HEK293 (cell line): ENCODE data around the gene SSU72.

ENCODE experiments used
- TCF7L2 ChIP-seq: IDR thresholded peaks from 2 replicates; pipeline ENCODE4 v1.6.1; 2011; ENCODE audit warnings: low read depth, mild to moderate bottlenecking, inconsistent platforms, low read length, moderate library complexity, borderline replicate concordance
- ZNF169 ChIP-seq: fragments of 450-650 bp; formaldehyde crosslinking; IDR thresholded peaks from 2 replicates; pipeline ENCODE4 v1.5.1; 2016; ENCODE audit warnings: missing biosample characterization, missing genetic modification characterization
- ZNF707 ChIP-seq: fragments of 450-650 bp; formaldehyde crosslinking; IDR thresholded peaks from 2 replicates; pipeline ENCODE4 v1.5.1; 2016; ENCODE audit warnings: missing biosample characterization, missing genetic modification characterization
- ZXDB ChIP-seq: fragments of 450-650 bp; formaldehyde crosslinking; IDR thresholded peaks from 2 replicates; pipeline ENCODE4 v1.5.1; 2016; ENCODE audit warnings: missing biosample characterization, missing genetic modification characterization
- TF ChIP-seq, protein P1 (sequence below): fragments of 450-650 bp; formaldehyde crosslinking; IDR thresholded peaks from 2 replicates; pipeline ENCODE4 v1.5.1; 2016; ENCODE audit warnings: missing biosample characterization, missing genetic modification characterization
- TF ChIP-seq, protein P2 (sequence below): fragments of 450-650 bp; formaldehyde crosslinking; IDR thresholded peaks from 2 replicates; pipeline ENCODE4 v1.5.1; 2016; ENCODE audit warnings: missing biosample characterization, missing genetic modification characterization
- TF ChIP-seq, protein P3 (sequence below): fragments of 450-650 bp; formaldehyde crosslinking; IDR thresholded peaks from 2 replicates; pipeline ENCODE4 v1.5.1; 2016; ENCODE audit warnings: missing biosample characterization, missing genetic modification characterization

DNA sequence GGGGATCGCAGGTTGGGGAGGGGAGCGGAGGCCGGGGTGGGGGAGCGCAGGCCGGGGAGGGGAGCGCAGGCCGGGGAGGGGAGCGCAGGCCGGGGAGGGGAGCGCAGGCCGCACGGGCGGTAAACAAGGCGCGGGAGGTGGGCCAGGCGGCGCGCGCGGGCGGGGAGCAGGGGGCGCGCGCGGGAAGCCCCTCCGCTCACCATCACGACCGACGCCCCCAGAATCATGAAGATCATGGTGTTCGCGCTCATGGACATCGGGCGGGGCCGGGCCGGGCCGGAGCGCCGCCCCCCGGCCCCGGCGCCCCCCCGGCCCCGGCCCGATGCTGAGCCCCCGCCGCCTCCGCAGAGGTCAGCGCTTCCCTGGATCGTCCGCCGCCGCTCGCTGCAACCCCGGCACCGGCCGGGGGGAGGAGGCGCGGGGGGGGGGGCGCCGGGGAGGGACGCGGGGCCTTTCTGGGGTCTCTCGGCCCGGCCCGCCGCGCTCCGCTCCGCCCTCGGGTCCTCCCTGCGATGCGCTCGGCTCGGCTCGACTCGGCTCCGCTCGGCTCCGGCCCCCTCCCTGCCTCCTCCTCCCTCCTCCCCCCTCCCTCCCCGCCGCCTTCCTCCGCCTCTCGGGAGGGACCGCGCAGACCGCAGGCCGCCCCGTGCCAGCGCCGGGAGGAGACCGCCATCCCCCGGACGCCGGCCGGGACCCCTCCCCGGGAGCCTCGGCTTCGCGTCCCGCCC, 34.4 kb downstream of the SSU72 start, which contains the start of gene TMEM240:
- TF ChIP-seq ZNF169 (tag by site-specific recombination) (no peak), ZNF707 (tag by site-specific recombination) (no peak), TCF7L2 (no peak), ZXDB (no peak)
- TF ChIP-seq, protein P1, sequence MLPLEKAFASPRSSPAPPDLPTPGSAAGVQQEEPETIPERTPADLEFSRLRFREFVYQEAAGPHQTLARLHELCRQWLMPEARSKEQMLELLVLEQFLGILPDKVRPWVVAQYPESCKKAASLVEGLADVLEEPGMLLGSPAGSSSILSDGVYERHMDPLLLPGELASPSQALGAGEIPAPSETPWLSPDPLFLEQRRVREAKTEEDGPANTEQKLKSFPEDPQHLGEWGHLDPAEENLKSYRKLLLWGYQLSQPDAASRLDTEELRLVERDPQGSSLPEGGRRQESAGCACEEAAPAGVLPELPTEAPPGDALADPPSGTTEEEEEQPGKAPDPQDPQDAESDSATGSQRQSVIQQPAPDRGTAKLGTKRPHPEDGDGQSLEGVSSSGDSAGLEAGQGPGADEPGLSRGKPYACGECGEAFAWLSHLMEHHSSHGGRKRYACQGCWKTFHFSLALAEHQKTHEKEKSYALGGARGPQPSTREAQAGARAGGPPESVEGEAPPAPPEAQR: no peak
- TF ChIP-seq, protein P2, sequence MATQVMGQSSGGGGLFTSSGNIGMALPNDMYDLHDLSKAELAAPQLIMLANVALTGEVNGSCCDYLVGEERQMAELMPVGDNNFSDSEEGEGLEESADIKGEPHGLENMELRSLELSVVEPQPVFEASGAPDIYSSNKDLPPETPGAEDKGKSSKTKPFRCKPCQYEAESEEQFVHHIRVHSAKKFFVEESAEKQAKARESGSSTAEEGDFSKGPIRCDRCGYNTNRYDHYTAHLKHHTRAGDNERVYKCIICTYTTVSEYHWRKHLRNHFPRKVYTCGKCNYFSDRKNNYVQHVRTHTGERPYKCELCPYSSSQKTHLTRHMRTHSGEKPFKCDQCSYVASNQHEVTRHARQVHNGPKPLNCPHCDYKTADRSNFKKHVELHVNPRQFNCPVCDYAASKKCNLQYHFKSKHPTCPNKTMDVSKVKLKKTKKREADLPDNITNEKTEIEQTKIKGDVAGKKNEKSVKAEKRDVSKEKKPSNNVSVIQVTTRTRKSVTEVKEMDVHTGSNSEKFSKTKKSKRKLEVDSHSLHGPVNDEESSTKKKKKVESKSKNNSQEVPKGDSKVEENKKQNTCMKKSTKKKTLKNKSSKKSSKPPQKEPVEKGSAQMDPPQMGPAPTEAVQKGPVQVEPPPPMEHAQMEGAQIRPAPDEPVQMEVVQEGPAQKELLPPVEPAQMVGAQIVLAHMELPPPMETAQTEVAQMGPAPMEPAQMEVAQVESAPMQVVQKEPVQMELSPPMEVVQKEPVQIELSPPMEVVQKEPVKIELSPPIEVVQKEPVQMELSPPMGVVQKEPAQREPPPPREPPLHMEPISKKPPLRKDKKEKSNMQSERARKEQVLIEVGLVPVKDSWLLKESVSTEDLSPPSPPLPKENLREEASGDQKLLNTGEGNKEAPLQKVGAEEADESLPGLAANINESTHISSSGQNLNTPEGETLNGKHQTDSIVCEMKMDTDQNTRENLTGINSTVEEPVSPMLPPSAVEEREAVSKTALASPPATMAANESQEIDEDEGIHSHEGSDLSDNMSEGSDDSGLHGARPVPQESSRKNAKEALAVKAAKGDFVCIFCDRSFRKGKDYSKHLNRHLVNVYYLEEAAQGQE (tag by site-specific recombination): no peak
- TF ChIP-seq, protein P3, sequence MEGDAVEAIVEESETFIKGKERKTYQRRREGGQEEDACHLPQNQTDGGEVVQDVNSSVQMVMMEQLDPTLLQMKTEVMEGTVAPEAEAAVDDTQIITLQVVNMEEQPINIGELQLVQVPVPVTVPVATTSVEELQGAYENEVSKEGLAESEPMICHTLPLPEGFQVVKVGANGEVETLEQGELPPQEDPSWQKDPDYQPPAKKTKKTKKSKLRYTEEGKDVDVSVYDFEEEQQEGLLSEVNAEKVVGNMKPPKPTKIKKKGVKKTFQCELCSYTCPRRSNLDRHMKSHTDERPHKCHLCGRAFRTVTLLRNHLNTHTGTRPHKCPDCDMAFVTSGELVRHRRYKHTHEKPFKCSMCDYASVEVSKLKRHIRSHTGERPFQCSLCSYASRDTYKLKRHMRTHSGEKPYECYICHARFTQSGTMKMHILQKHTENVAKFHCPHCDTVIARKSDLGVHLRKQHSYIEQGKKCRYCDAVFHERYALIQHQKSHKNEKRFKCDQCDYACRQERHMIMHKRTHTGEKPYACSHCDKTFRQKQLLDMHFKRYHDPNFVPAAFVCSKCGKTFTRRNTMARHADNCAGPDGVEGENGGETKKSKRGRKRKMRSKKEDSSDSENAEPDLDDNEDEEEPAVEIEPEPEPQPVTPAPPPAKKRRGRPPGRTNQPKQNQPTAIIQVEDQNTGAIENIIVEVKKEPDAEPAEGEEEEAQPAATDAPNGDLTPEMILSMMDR (tag by site-specific recombination): no peak
